ENCODE results near the gene POLR1D.

Gene POLR1D, protein sequence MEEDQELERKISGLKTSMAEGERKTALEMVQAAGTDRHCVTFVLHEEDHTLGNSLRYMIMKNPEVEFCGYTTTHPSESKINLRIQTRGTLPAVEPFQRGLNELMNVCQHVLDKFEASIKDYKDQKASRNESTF

DNA sequence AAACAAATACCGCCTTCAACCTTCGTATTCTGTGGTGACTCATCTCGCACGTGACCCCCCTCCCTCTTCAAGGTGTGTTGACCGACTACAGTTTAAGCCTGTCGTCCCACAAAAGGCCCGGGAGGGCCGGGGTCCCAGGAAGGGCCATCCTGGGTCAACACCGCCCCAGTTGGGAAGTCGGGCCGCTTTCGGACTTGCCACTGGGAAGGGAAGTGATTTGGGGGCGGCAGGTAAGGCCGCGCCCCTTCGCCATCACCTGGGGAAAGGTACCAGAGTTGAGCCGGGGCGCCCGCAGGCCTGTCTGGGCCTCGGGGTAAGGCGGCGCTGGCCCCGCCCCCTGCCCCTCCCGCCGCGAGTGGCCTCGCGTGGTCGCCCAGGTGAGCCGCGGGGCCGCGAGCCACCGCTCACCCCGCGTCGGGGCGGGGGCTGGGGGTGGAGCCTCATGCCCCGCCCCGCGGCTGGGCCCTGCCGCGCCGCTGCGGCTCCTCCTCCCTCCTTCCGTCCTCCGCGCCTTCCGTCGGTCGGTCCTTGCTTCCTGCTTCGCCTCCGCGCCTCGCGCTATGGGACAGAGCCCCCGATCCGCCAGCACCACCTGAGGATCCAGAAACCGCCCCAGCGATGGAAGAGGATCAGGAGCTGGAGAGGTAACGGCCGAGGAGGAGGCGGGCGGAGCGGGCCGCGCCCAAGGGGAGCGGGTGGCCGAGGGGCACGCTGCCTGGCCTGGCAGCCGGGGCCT is at the start of gene POLR1D:
POLR1D (plus strand) TSS at position 527 of the 736 bp plus-strand sequence; CDS start at position 619, 92 bp downstream.
- peak; percentile 60 for DNase-seq (ENCODE audit: low spot score)

DNA sequence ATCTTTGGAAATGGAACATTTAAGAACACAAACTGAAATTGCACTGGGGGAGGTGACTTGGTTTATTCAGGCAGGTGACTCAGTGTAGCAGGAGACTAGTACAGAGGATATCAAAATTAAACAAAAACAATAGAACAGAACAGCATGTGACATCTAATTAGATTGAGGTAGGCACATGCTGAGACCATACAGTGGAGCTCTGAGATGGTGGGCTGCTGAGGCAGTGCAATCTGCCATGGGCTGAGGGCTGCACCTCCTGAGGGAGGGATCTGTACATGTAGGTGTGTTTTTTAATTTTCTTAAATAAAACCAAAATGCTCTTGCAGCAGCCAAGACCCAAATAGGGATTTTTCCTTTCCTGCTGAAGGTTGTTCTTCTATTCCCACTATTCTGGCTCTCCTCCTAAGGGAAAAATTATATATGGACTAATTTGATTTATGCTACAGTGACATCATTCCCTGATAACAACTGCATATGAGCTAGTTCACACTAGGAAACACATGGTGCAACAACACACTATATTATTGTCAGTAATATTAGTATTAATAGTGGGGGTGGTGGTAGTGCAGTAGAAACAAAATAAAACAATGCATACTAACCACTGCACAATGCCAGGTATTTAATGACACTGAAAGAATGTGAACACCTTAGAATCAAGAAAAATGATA is 49.3 kb upstream of the POLR1D start:
- DNase-seq (ENCODE audit: low spot score) = no peak

DNA sequence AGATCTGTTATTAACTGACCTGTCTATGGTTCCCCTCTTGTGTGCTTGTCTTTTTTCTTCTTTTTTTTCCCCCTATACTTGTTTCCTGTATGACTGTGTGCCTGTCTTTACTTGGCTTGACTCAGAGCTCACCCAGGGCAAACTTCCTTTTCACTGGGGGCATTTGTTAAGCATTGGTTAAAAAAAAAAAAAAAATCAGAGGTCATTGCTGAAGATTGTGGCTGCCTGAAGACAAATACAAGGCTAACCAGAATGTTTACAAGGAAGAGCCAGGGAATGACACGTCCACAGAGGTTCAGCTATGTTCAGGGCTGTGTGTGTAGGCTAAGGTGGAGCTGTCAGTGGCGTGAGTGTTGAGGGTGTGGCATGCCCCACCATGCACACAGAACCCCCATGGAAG is 48.4 kb upstream of the POLR1D start:
- DNase-seq (ENCODE audit: low spot score) = peak; percentile 34

DNA sequence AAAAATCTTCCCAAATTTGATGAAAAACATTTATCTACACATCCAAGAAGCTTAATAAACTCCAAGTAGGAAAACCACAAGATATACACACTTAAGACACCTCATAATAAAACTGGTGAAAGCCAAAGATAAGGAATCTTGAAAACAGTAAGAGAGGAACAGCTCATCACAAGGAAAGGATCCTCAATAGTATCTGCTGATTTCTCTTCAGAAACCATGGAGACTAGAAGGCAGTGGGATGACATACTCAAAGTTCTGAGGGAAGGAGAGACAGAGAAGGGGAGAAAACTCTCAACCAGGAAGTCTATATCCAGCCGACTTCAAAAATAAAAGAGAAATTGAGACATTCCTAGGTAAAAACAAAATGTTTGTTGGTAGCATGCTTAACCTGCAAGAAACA is 47.0 kb upstream of the POLR1D start:
- no peak for DNase-seq (ENCODE audit: low spot score)

DNA sequence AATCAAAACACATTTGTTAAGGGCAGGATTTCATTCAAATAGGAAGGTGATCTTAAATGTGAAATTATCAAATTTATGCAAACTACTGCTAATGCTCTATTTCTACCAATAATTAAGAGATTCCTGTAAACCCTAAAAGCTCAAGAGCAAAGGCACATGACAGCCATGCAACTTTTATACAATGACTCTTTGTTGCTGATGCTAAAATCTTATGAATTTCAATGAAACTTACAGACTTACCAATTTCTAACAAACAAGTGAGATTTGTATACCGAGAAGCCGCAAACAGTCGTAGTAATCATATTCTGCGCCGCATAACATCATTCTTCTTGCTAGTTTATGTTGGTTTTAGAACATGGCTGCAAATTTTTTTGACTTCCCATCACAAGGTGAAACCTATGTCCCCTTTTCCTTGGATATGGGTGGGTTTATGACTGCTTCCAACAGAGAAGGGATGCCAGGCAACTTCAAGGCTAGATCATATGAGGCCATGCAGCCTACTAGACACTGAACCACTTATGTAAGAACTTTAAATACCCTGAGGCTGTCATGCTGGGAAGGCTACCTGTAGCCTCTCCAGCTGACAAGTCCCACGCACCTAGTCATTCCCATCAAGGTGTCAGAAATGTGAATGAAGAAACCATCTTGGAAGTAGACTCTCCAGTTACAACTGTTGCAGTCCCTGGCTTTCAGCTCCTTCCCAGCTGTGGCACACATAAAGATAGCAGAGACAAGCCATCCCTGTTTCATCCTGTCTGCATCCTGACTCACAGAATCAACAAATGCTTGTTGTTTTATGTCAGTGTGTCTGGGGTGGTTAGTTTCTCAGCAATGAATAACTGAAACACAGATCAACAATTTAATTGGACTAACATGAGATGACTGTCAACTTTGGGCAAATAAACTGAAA is 43.3 kb upstream of the POLR1D start:
- no peak for DNase-seq (ENCODE audit: low spot score)

DNA sequence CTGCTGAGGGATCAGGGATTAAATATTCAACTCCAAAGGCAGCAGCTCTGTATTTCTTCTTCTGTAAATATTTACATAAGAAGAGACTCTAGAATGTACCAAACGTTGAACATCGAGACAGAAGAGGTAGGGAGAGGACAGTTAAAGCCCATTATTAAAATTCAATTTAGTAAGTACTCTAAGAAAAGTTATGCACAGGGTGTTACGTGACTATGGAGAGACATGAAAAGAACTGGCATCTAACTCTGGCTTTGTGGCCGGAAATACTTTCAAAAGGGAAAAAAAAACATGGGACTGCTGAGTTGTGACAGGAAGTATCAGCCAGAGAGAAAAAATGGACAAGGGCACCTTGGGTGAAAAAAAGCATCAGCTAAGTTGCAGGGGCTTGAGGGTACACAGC is 38.0 kb upstream of the POLR1D start:
- DNase-seq (ENCODE audit: low spot score) = peak; percentile 38

DNA sequence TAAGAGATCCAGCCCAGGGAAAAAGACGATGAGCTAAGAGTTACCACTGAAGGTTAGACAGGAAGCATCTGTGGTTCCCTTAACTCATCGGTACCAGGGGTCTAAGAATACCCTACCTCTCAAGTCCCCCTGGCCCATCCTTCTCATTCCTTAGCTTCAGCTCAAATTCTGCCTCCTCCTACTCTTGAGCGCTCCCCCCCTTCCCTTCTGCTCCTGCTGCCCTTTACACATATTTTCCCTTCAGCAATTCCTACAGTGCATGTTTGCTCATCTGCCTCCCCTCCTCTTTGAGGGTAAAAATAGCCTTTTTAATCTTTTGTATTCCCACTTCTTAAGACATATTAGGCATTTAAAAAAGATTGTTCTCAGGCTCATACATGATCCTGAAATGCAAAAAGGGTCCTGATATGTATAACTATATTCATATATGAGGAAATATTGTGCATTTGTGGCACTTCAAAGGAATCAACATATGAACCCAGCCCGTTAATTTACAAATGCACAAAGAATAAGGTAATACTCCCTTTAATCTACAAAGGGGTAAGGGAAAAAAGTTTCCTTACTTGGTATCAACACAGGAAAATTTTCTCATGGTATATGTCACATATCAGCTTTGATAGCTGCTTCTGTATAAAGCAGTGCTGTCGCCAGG is 34.5 kb upstream of the POLR1D start:
- no peak for DNase-seq (ENCODE audit: low spot score)

DNA sequence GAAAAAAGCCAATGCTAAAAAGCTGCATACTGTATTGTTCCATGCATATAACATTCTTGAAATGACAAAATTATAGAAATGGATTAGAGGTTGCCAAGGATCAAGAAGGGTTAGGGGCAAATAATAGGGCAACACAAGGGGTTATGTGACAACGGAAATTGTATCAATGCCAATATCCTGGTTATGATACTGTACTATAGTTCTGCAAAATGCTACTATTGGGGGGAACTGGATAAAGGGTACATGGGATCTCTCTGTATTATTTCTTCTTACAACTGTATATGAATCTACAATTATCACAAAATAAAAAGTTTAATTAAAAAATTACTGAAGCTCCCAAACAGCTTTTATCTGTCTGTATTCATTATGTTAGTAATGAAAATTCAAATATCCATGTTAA is 33.3 kb upstream of the POLR1D start:
- no peak for DNase-seq (ENCODE audit: low spot score)

DNA sequence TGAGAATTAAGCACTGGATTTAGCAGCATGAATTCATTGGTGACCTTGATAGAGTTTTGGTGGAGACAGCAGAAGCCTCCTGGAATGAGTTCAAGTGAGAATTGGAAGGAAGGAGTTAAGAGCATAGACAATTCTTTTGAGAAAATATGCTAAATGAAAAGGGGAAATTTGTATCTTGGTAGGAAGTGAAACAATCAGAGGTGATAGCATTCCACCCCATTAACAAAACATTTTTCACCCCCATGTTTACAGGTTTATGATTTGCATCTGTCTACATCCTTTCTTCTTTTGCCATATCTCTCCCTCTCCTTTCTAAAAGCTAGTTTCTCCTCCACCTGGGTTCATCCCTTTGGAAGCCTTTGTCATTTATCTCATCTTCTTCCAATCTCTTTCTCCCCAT is 28.8 kb upstream of the POLR1D start:
- DNase-seq (ENCODE audit: low spot score) = no peak

DNA sequence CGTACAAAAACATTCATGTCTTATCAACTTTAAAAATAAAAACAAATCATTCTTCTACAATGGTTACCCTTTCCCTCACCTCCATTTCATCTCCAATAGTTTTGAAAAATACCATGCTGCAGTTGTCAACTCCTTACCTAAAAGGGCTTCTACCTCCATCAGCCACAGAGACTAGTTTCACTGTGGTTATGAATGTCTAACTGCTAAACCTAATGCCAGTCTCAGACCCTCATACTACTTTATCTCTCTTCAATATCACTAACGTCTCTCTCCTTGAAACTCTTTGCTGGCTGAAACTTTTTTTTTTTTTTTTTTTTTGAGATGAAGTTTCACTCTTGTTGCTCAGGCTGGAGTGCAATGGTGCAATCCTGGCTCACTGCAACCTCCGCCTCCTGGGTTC is 28.4 kb upstream of the POLR1D start:
- no peak for DNase-seq (ENCODE audit: low spot score)

DNA sequence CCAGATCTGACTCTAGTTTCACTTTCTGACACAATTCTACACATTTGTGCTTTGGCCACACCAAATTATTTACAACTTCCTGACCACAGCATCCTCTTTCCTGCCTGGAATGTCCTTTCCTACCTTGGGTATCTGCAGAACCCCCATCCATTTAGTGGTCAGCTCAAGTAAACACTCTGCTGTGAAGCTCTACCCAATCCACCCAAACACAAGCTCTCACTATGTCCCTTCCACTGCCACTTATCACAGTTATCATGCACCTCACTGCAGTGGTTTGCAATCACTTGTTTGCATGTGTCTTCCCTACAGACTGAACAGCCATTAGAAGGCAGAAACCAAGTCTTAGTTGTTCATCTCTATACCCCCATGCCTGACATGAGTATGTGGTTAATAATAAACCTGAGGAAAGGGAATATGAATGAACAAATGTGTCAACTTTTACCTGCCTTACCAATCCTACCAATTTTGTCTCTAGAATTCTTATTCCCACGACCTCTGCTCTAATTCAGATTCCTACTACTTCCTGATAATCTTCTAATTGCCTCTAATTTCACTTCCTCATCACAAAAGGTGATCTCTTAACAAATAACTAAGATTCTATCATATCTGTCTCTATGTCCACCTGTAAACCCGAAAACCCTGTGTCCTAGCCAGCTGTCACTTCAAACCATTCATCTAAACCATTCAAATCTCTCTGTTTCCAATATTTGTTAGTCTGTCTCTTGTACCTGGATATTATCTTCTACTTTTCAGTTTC is 26.5 kb upstream of the POLR1D start:
- no peak for DNase-seq (ENCODE audit: low spot score)

DNA sequence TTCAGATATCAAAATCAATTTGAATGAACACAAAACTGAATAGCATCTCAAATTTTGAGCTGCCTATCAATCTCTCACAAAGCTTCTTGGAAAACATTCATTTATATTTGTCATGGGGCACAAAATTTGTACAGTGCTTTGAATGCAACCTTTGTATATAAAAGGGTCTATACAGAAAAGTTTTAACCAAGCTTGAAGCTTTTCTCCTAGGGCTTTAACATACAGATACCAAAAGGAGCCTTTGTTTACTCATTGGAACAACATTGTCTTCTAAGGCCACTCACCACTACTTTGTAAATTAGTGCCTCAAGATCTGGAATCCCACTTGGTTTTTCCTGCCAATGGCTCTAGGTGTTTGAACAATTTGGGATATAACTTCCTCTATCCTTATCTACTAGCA is 22.6 kb upstream of the POLR1D start:
- no peak for DNase-seq (ENCODE audit: low spot score)

DNA sequence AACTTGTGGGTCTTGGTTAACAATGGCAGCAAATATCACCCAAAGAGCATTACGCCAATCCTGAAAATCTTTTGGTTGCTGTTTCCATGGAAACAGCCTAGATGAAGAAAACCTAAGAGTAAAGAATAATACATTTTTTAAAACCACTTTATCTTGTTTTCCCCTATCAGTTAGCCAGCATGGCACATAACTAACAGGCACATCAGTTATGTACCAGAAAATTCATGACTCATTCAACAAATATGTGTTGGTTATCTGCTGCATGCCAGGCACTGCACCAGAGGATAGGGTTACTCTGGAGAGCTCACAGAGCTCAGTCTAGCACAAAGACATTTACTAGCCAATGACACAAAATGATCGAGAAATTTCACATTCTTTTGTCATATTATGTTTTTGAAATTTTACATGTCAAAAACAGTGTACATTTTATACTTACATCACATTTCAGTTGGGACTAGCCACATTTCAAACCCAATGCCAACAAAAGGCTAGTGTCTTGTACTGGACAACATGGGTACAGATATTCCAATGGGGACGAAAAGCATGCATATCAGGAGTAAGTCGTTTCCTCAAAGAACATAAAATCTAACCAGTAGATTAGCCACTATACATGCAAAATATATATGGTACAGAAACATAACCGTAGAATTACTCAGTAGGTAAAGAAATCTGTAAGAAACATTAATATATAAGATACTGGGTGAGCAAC is 21.7 kb upstream of the POLR1D start:
- DNase-seq (ENCODE audit: low spot score) = peak; percentile 68

DNA sequence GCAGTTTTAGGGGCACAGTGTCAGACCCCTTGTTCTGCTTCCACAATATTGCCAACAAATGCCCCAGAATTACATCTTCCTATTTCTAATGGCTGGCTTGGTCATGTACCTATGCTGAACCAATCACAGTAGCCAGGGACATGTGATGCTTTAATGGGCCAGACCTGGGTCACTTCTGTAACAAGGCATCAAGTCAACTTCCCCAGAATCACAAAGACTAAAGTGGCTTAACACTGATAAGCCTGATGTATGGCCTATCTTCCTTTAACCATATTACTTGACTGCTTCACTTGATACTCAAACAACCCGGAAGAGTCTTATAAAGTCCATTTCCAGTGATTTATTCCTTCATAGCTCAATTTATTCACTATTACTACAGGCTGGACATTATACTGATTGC is 21.0 kb upstream of the POLR1D start:
- no peak for DNase-seq (ENCODE audit: low spot score)

DNA sequence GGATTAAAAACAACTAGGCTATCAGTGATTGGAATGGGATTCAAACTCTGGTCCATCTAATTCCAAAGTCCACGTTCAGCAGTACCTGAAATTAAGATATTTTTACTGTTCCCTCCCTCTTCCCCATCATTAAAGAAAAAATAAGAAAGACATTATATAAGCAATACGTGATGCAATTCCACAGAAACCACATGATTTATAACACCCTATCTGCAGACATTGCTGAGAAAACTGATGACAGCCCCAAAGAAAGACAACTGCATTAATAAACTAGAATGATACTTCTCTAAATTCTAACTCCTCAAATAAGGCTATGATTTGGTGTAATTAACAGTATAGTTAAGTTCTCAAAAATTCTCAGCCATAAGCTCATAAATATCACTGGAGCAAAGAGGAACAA is 20.5 kb upstream of the POLR1D start:
- DNase-seq (ENCODE audit: low spot score) = no peak

DNA sequence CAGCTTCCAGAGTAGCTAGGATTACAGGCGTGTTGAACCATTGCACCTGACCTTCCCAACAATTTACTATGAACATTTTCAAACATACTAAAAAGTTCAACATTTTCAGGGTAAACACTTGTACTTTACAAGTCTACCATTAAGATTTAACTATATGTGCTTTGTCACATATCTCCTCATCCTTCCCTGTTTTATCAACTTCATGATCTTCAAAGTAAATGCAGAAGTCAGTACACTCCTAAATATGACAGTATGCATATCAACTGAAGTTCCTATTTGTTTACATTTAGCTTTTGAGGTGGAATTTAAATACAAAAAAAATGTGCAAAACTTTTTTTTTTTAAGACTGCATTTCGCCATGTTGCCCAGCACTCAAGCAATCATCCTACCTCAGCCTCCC is 19.9 kb upstream of the POLR1D start:
- DNase-seq (ENCODE audit: low spot score) = no peak

DNA sequence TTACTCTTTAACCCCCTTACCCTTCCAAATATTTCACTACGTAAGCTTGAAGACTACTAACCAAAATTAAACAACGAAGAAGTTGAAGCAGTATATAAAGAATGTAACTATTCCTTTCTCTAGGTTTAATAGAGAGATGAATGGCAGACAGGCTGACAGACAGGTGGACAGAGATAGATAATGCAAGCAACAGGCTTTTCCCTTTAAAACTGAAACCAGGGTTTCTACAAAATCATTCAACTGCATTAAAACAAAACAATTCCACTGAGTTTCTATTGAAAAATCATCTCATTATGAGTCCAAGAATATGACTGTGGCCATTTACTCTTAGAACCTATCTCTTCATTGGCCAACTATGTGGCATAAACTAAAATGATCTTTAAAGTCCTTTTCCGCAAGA is 16.6 kb upstream of the POLR1D start:
- no peak for DNase-seq (ENCODE audit: low spot score)

DNA sequence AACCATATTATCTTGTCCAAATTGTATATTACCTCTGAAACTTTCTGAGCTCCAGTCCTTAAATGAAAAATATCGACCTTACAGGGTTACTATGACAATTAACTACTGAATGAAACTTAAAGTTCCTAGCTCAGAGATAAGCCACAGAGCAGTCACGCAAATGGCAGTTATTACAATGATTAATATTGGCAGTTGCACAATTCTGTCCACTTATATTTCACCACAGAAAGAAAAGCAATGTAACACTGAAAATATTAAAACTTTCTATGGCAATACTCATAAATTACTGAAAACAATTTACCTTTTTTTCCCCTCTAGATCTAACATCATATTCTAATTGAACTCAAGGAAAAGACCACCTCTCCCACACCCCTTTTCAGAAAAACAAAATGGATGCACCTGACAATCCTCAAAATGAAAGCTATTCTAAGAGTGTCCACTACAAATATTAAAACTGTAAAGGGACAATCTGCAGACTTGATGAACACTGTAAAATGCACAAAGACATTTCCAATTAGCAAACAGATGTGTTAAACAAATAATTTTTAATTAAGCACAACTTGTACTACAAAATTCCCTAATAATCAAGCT is 16.0 kb upstream of the POLR1D start:
- no peak for DNase-seq (ENCODE audit: low spot score)

DNA sequence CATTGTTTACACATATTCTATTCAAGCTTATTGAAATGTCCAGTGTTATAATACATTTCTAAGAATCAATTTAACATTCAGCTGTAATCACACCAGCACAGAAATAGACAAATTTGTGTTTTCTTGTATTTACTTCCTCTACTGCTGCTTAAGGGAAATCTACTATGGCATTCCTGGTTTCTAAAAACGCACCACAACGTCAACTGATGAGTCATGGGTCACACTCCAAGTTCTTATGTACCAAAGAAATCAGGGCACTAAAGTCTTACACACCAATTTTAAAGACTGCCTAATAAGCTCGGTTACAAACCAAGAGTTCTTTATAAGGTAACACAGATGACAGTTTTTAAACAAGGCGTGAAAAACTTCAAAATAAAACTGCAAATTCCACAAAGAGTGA is 14.6 kb upstream of the POLR1D start:
- DNase-seq (ENCODE audit: low spot score) = peak; percentile 62

DNA sequence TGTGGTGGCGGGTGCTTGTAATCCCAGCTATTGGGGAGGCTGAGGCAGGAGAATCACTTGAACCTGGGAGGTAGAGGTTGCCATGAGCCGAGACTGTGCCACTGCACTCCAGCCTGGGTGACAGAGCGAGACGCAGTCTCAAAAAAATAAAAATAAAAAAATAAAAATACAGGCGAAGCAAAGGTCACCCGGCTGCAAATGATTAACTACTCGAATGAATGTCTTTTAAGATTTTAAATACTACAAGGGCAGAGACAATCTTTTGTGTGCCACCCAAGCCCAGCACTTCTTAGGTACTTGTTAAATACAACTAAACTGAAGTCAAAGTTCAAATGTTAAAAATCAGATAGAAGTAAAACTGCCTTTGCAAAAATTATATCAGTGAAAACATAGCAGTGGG is 8.1 kb upstream of the POLR1D start:
- no peak for DNase-seq (ENCODE audit: low spot score)

Measured in kidney capillary endothelial cell (primary cell).